ENCODE results near the gene COBLL1. TPM values are rescaled to one million over a fixed set of nuclear protein-coding genes. Genes with fewer than 3 reads are reported as not detected.

COBLL1 gene
- total RNA-seq, 1 experiment from 2014 or later, result 4.4 TPM

DNA sequence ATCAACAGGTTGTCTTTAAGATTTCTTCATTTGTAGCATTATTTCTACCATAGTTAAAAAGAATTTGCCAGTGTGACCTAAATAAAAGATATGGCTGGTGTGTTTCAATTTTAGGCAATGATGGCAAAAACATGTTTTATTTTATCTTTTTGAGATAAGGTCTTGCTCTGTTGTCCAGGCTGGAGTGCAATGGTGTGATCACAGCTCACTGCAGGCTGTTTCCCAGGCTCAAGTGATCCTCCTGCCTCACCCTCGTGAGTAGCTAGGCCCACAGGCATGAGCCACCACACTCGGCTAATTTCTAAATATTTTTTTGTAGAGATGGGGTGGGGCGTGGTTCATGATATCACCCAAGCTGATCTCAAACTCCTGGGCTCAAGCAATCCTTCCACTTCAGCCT is 47.0 kb upstream of the COBLL1 start:
- ATAC-seq, result no peak
- in situ Hi-C loops (cut with HindIII; ENCODE audit: low pct_unique_long_range_greater_than_20kb, low sequenced_read_pairs), result no loop called here
- BruUV-seq (replicated peaks), result no TSS peak
- H3K9me3 ChIP-seq (ENCODE audit: control insufficient read depth, insufficient read depth, low read depth, low read length), result no peaks in the 10 kb centered on the region
- intact Hi-C loops (cut with micrococcal nuclease; ENCODE audit: unreplicated experiment), result no loop called here
- no peak for DNase-seq (ENCODE audit: low read depth, low spot score)
- H3K4me1 ChIP-seq (ENCODE audit: control insufficient read depth, insufficient read depth, low read length), result no peaks in the 10 kb centered on the region
- H3K27ac ChIP-seq (ENCODE audit: low read length), result no peak overlapping the region
- no peak overlapping the region for H3K4me3 ChIP-seq (ENCODE audit: low read depth in 2 of 2, low read length in 2 of 2)
- CTCF ChIA-PET, result no interaction called here
- H3K36me3 ChIP-seq (ENCODE audit: control insufficient read depth, insufficient read depth, low read length), result no peaks in the 10 kb centered on the region
- POLR2A ChIA-PET, result no interaction called here
- no peaks in the 10 kb centered on the region for H3K27me3 ChIP-seq (ENCODE audit: control insufficient read depth, insufficient read depth, low read length)
- TF ChIP-seq POLR2AphosphoS5 (IDR thresholded peaks at IDR 0.05; ENCODE audit: low read depth, low read length), result no peak
- TF ChIP-seq, protein P1, sequence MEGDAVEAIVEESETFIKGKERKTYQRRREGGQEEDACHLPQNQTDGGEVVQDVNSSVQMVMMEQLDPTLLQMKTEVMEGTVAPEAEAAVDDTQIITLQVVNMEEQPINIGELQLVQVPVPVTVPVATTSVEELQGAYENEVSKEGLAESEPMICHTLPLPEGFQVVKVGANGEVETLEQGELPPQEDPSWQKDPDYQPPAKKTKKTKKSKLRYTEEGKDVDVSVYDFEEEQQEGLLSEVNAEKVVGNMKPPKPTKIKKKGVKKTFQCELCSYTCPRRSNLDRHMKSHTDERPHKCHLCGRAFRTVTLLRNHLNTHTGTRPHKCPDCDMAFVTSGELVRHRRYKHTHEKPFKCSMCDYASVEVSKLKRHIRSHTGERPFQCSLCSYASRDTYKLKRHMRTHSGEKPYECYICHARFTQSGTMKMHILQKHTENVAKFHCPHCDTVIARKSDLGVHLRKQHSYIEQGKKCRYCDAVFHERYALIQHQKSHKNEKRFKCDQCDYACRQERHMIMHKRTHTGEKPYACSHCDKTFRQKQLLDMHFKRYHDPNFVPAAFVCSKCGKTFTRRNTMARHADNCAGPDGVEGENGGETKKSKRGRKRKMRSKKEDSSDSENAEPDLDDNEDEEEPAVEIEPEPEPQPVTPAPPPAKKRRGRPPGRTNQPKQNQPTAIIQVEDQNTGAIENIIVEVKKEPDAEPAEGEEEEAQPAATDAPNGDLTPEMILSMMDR (IDR thresholded peaks at IDR 0.05), result no peak
- no peak for TF ChIP-seq TCF7L2 (IDR thresholded peaks at IDR 0.05; ENCODE audit: low read depth, low read length)
- TF ChIP-seq, protein P2, sequence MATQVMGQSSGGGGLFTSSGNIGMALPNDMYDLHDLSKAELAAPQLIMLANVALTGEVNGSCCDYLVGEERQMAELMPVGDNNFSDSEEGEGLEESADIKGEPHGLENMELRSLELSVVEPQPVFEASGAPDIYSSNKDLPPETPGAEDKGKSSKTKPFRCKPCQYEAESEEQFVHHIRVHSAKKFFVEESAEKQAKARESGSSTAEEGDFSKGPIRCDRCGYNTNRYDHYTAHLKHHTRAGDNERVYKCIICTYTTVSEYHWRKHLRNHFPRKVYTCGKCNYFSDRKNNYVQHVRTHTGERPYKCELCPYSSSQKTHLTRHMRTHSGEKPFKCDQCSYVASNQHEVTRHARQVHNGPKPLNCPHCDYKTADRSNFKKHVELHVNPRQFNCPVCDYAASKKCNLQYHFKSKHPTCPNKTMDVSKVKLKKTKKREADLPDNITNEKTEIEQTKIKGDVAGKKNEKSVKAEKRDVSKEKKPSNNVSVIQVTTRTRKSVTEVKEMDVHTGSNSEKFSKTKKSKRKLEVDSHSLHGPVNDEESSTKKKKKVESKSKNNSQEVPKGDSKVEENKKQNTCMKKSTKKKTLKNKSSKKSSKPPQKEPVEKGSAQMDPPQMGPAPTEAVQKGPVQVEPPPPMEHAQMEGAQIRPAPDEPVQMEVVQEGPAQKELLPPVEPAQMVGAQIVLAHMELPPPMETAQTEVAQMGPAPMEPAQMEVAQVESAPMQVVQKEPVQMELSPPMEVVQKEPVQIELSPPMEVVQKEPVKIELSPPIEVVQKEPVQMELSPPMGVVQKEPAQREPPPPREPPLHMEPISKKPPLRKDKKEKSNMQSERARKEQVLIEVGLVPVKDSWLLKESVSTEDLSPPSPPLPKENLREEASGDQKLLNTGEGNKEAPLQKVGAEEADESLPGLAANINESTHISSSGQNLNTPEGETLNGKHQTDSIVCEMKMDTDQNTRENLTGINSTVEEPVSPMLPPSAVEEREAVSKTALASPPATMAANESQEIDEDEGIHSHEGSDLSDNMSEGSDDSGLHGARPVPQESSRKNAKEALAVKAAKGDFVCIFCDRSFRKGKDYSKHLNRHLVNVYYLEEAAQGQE (IDR thresholded peaks at IDR 0.05; ENCODE audit: insufficient read depth in 1 of 2, low read depth in 2 of 2, low read length in 1 of 2), result no peak
- TF ChIP-seq SIN3A (IDR thresholded peaks at IDR 0.05; ENCODE audit: borderline replicate concordance, insufficient read depth, low read depth, low read length), result no peak

DNA sequence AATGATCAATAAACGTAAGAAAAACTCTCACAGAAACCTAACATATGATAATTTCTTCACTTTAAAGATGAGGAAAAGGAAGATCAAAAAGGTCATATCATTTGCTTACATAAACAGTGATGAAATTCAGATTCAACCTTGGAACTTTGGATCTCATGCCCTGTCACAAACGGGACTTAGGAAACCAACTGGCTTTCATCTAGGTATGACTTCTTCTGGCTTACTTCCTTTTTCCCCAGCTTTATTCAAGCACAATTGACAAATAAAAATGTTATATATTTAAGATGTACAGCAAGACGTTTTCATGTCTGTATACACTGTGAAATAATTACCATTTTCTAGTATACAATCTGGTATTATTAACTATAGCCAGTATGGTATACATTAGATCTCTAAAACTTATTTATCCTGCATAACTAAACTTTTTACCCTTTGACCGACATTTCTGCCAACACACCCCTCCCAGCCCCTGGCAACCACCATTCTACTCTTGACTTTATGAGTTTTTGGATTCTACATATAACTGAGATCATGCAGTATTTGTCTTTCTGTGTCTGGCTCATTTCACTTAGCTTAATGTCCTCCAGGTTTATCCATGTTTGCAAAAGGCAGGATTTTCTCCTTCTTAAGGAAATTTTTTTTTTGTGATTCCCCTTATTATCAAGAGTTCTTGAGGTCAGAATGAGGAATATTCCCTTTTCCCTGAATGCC is 46.0 kb upstream of the COBLL1 start:
- ChIA-PET CTCF (no interaction called here), POLR2A (no interaction called here)
- Histone ChIP-seq H3K4me1 (ENCODE audit: control insufficient read depth, insufficient read depth, low read length) (no peaks in the 10 kb centered on the region), H3K27ac (ENCODE audit: low read length) (no peak overlapping the region), H3K36me3 (ENCODE audit: control insufficient read depth, insufficient read depth, low read length) (no peaks in the 10 kb centered on the region), H3K27me3 (ENCODE audit: control insufficient read depth, insufficient read depth, low read length) (no peaks in the 10 kb centered on the region), H3K9me3 (ENCODE audit: control insufficient read depth, insufficient read depth, low read depth, low read length) (no peaks in the 10 kb centered on the region), H3K4me3 (ENCODE audit: low read depth in 2 of 2, low read length in 2 of 2) (no peak overlapping the region)
- ATAC-seq (no peak), DNase-seq (ENCODE audit: low read depth, low spot score) (no peak)
- TF ChIP-seq SIN3A (IDR thresholded peaks at IDR 0.05; ENCODE audit: borderline replicate concordance, insufficient read depth, low read depth, low read length), result no peak
- TF ChIP-seq, protein P2 (IDR thresholded peaks at IDR 0.05; ENCODE audit: insufficient read depth in 1 of 2, low read depth in 2 of 2, low read length in 1 of 2), result no peak
- no peak for TF ChIP-seq TCF7L2 (IDR thresholded peaks at IDR 0.05; ENCODE audit: low read depth, low read length)
- no peak for TF ChIP-seq POLR2AphosphoS5 (IDR thresholded peaks at IDR 0.05; ENCODE audit: low read depth, low read length)
- TF ChIP-seq, protein P1 (IDR thresholded peaks at IDR 0.05), result no peak
- intact Hi-C loops (cut with micrococcal nuclease; ENCODE audit: unreplicated experiment), result no loop called here
- in situ Hi-C loops (cut with HindIII; ENCODE audit: low pct_unique_long_range_greater_than_20kb, low sequenced_read_pairs), result no loop called here
- BruUV-seq (replicated peaks), result no TSS peak

Measured in Panc1 (cell line).